ENCODE results near the gene ELN. TPM values are rescaled to one million over a fixed set of nuclear protein-coding genes. Genes with fewer than 3 reads are reported as not detected.

Gene ELN
- total and polyA plus RNA-seq, 2 donors (not counting 1 experiment from before 2014, with no cell fraction given): not detected

- H3K4me2 ChIP-seq (replicated peaks; ENCODE audit: low read depth, low read length, poor library complexity, severe bottlenecking): no peak overlapping the region
- POLR2A ChIA-PET: no interaction called here
- TF ChIP-seq EZH2 (IDR thresholded peaks at IDR 0.05; ENCODE audit: borderline replicate concordance, insufficient read depth, low read depth, low read length, poor library complexity, severe bottlenecking) (no peak), CTCF (IDR thresholded peaks at IDR 0.05) (no peak)
- no peaks in the 10 kb centered on the region for H3K4me1 ChIP-seq (ENCODE audit: control insufficient read depth in 2 of 2, insufficient read depth in 2 of 2, low read length in 2 of 2)
- no peak overlapping the region for H3K27ac ChIP-seq (ENCODE audit: low read length in 2 of 2)
- intact Hi-C loops (cut with micrococcal nuclease): no loop called here
- CTCF ChIA-PET: no interaction called here
- WGBS (ENCODE audit: insufficient coverage): 91% methylated on average over 17 of the region's 17 CpGs
- no peak overlapping the region for H2AFZ ChIP-seq (ENCODE audit: insufficient read depth, low read depth, low read length, poor library complexity, severe bottlenecking)
- Mint-ChIP-seq H3K9me3 (ENCODE audit: insufficient read depth) (no peaks in the 10 kb centered on the region), H3K4me1 (peaks cover 6% of the 10 kb centered on the region), H3K4me3 (no peak overlapping the region), H3K27me3 (peaks cover 15% of the 10 kb centered on the region), H3K27ac (no peak overlapping the region)
- H3K79me2 ChIP-seq (ENCODE audit: control insufficient read depth, insufficient read depth, low read length): no peaks in the 10 kb centered on the region
- no peaks in the 10 kb centered on the region for H4K20me1 ChIP-seq (ENCODE audit: control insufficient read depth, insufficient read depth, low read length, poor library complexity, severe bottlenecking)
- H3K9ac ChIP-seq (ENCODE audit: low read length): no peak overlapping the region
- no peak for DNase-seq
- H3K27me3 ChIP-seq (replicated peaks in 1 of 4; ENCODE audit: control extremely low read depth in 1 of 4, control insufficient read depth in 3 of 4, insufficient read depth in 4 of 4, low read length in 3 of 4): peaks cover 0 to 3% (median 0%) of the 10 kb centered on the region in 4 experiments
- no peak for ATAC-seq (ENCODE audit: low read depth)
- peaks cover 0 to 7% (median 0%) of the 10 kb centered on the region in 3 donors for H3K9me3 ChIP-seq (ENCODE audit: control extremely low read depth in 1 of 3, control insufficient read depth in 2 of 3, insufficient read depth in 1 of 3, low read length in 2 of 3)
- no peak overlapping the region for H3K4me3 ChIP-seq (ENCODE audit: control extremely low read depth in 1 of 5, extremely low read depth in 1 of 5, insufficient read depth in 1 of 5, low read depth in 2 of 5, low read length in 4 of 5)
- H3K36me3 ChIP-seq (replicated peaks in 1 of 2; ENCODE audit: control extremely low read depth in 1 of 2, control insufficient read depth in 1 of 2, extremely low read depth in 1 of 2, insufficient read depth in 2 of 2, low read length in 1 of 2): no peaks in the 10 kb centered on the region
Observed at GRCh38 chr7:74000489-74001149, 27.4 kb upstream of the ELN start.

GRCh38 chr7:74001150-74001494, 26.9 kb upstream of the ELN start:
- no peak overlapping the region for H3K9ac ChIP-seq (ENCODE audit: low read length)
- WGBS (ENCODE audit: insufficient coverage): 67% methylated on average over 2 of the region's 4 CpGs
- H3K27me3 ChIP-seq (replicated peaks in 1 of 4; ENCODE audit: control extremely low read depth in 1 of 4, control insufficient read depth in 3 of 4, insufficient read depth in 4 of 4, low read length in 3 of 4): peaks cover 0 to 3% (median 0%) of the 10 kb centered on the region in 4 experiments
- H3K36me3 ChIP-seq (replicated peaks in 1 of 2; ENCODE audit: control extremely low read depth in 1 of 2, control insufficient read depth in 1 of 2, extremely low read depth in 1 of 2, insufficient read depth in 2 of 2, low read length in 1 of 2): no peaks in the 10 kb centered on the region
- H3K9me3 ChIP-seq (ENCODE audit: control extremely low read depth in 1 of 3, control insufficient read depth in 2 of 3, insufficient read depth in 1 of 3, low read length in 2 of 3): peaks cover 0 to 2% (median 0%) of the 10 kb centered on the region in 3 donors
- intact Hi-C loops (cut with micrococcal nuclease): no loop called here
- no peaks in the 10 kb centered on the region for H3K4me1 ChIP-seq (ENCODE audit: control insufficient read depth in 2 of 2, insufficient read depth in 2 of 2, low read length in 2 of 2)
- peaks cover 6% of the 10 kb centered on the region for H3K4me1 Mint-ChIP-seq
- H3K9me3 Mint-ChIP-seq (ENCODE audit: insufficient read depth): no peaks in the 10 kb centered on the region
- no peak for ATAC-seq (ENCODE audit: low read depth)
- no peak overlapping the region for H3K27ac Mint-ChIP-seq
- ChIA-PET POLR2A (no interaction called here), CTCF (no interaction called here)
- no peak overlapping the region for H3K27ac ChIP-seq (ENCODE audit: low read length in 2 of 2)
- H3K4me2 ChIP-seq (replicated peaks; ENCODE audit: low read depth, low read length, poor library complexity, severe bottlenecking): no peak overlapping the region
- no peak overlapping the region for H3K4me3 ChIP-seq (ENCODE audit: control extremely low read depth in 1 of 5, extremely low read depth in 1 of 5, insufficient read depth in 1 of 5, low read depth in 2 of 5, low read length in 4 of 5)
- H3K27me3 Mint-ChIP-seq: peaks cover 13% of the 10 kb centered on the region
- H3K4me3 Mint-ChIP-seq: no peak overlapping the region
- TF ChIP-seq EZH2 (IDR thresholded peaks at IDR 0.05; ENCODE audit: borderline replicate concordance, insufficient read depth, low read depth, low read length, poor library complexity, severe bottlenecking): no peak
- no peak for TF ChIP-seq CTCF (IDR thresholded peaks at IDR 0.05)
- no peak for DNase-seq
- H3K79me2 ChIP-seq (ENCODE audit: control insufficient read depth, insufficient read depth, low read length): no peaks in the 10 kb centered on the region
- H4K20me1 ChIP-seq (ENCODE audit: control insufficient read depth, insufficient read depth, low read length, poor library complexity, severe bottlenecking): no peaks in the 10 kb centered on the region
- no peak overlapping the region for H2AFZ ChIP-seq (ENCODE audit: insufficient read depth, low read depth, low read length, poor library complexity, severe bottlenecking)
